22Rv1 (cell line): ENCODE results near the gene BTBD17.

Experiments used
- CTCF ChIP-seq: fragments of 450-650 bp; IDR thresholded peaks from 2 replicates; pipeline ENCODE4 v1.5.1; 2017; ENCODE audit warnings: mild to moderate bottlenecking
- ZFX ChIP-seq: fragments of 450-650 bp; IDR thresholded peaks from 2 replicates; pipeline ENCODE4 v1.6.1; 2017; ENCODE audit warnings: antibody characterized with exemption, borderline replicate concordance

GRCh38 chr17:74369665-74370490 lies 8.2 kb upstream of the BTBD17 start:
- TF ChIP-seq CTCF (no peak), ZFX (no peak)
